NT2/D1 (cell line): Measurements from ENCODE around the gene B3GNT4.

Experiments
- SUZ12 ChIP-seq: IDR thresholded peaks from 2 replicates; pipeline ENCODE4 v1.6.1; 2011; ENCODE audit not compliant: insufficient read length, insufficient read depth; ENCODE audit errors: extremely low read depth
- YY1 ChIP-seq: IDR thresholded peaks from 2 replicates; pipeline ENCODE4 v1.6.1; 2011; ENCODE audit not compliant: insufficient read length, insufficient read depth
- ZNF274 ChIP-seq: IDR thresholded peaks from 2 replicates; pipeline ENCODE4 v1.6.1; 2011; ENCODE audit warnings: mild to moderate bottlenecking, low read depth, low read length

DNA sequence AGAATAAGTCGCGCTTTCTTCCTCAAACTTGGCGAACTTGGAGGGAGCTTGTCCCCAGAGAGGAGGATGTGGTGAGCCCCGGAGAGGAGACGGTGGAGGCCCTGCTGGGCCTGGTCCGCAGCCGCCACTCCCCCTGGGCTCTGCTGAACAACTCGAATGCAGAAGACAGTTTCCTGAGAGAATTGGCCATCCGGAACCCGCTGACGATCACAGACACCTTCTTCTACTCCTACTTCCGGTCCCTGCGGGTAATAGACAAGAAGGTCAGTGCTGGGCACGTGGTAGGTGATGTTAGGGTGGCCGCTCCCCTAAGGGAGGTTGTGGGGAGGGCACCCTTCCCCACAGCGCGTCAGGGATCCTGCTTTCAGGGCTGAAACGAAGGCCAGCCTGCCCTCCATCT, 19.0 kb upstream of the B3GNT4 start:
- TF ChIP-seq ZNF274 (no peak), YY1 (no peak), SUZ12 (no peak)
